DND-41 (cell line): ENCODE results near the gene AACS.

Experiments used
- ATAC-seq: fragments of 200-7000 bp; cut with Tn5 transposase; 3 replicates; pipeline ENCODE4 v1.9.1; 2021; ENCODE audit warnings: low read depth; ENCODE audit not compliant: insufficient read depth
- DNase-seq: peaks from one replicate; pipeline ENCODE4 v3.0.0-alpha.2; 2020
- H2AFZ ChIP-seq: 2 replicates; pipeline ENCODE4 v1.6.0; 2012; ENCODE audit warnings: low read depth, low read length
- H3K27ac ChIP-seq: 2 replicates; pipeline ENCODE4 v1.5.1; 2012; ENCODE audit warnings: low read length, inconsistent platforms
- H3K27me3 ChIP-seq: fragments of 200-600 bp; sonication (generic); 2 replicates; pipeline ENCODE4 v1.6.0; 2012; ENCODE audit warnings: low read length, mild to moderate bottlenecking, inconsistent platforms; ENCODE audit not compliant: insufficient read depth, poor library complexity
- H3K36me3 ChIP-seq: 2 replicates; pipeline ENCODE4 v1.5.1; 2012; ENCODE audit warnings: low read length, inconsistent platforms; ENCODE audit not compliant: insufficient read depth
- H3K4me1 ChIP-seq: 2 replicates; pipeline ENCODE4 v1.5.1; 2012; ENCODE audit warnings: mild to moderate bottlenecking, low read length; ENCODE audit not compliant: insufficient read depth
- H3K4me2 ChIP-seq: 2 replicates; pipeline ENCODE4 v1.6.0; 2012; ENCODE audit warnings: mild to moderate bottlenecking, moderate library complexity, low read length, inconsistent platforms; ENCODE audit not compliant: insufficient read depth
- H3K4me3 ChIP-seq, 2 experiments: fragments of 200-600 bp in 1 of 2; shearing (Covaris generic) in 1 of 2; 2 replicates each; pipeline ENCODE4 v1.5.1; 2012 to 2016; ENCODE audit warnings: inconsistent platforms in 2 of 2, low read length in 2 of 2, mild to moderate bottlenecking in 2 of 2, low read depth in 1 of 2, moderate library complexity in 1 of 2
- H3K79me2 ChIP-seq: 2 replicates; pipeline ENCODE4 v1.6.0; 2012; ENCODE audit warnings: low read length, inconsistent platforms; ENCODE audit not compliant: insufficient read depth
- H3K9ac ChIP-seq: 2 replicates; pipeline ENCODE4 v1.6.0; 2012; ENCODE audit warnings: low read depth, mild to moderate bottlenecking, inconsistent platforms, low read length, moderate library complexity
- H3K9me3 ChIP-seq: 2 replicates; pipeline ENCODE4 v1.5.1; 2012; ENCODE audit warnings: low read length, moderate library complexity, mild to moderate bottlenecking, inconsistent platforms; ENCODE audit not compliant: insufficient read depth, severe bottlenecking
- H4K20me1 ChIP-seq: 2 replicates; pipeline ENCODE4 v1.6.0; 2012; ENCODE audit warnings: low read length; ENCODE audit not compliant: insufficient read depth
- EZH2 ChIP-seq: IDR thresholded peaks from 3 replicates; pipeline ENCODE4 v1.6.1; 2012; ENCODE audit warnings: borderline replicate concordance, low read depth, mild to moderate bottlenecking, moderate library complexity, low read length, inconsistent platforms; ENCODE audit not compliant: severe bottlenecking
- TF ChIP-seq, protein P1 (sequence below): IDR thresholded peaks from 2 replicates; pipeline ENCODE4 v1.5.1; 2012; ENCODE audit warnings: borderline replicate concordance, low read length, moderate library complexity, mild to moderate bottlenecking; ENCODE audit not compliant: poor library complexity, severe bottlenecking; ENCODE audit errors: extremely low read depth

Gene AACS

DNA sequence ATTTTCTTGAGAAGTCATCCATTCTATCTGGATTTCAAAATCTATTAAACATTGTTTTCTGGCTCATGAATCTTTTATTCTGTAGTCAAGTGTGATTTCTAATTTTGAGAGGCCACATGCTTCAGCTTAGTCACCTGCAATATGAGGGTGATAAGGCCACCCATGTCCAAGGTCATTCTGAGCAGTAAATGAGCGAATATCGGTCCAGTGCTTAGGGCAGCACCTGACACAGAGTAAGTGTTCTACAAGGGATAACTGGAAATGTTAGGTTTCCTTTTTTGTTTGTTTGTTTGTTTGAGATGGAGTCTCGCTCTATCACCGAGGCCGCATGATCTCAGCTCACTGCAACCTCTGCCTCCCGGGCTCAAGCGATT, 34.2 kb downstream of the AACS start:
- TF ChIP-seq, protein P1, sequence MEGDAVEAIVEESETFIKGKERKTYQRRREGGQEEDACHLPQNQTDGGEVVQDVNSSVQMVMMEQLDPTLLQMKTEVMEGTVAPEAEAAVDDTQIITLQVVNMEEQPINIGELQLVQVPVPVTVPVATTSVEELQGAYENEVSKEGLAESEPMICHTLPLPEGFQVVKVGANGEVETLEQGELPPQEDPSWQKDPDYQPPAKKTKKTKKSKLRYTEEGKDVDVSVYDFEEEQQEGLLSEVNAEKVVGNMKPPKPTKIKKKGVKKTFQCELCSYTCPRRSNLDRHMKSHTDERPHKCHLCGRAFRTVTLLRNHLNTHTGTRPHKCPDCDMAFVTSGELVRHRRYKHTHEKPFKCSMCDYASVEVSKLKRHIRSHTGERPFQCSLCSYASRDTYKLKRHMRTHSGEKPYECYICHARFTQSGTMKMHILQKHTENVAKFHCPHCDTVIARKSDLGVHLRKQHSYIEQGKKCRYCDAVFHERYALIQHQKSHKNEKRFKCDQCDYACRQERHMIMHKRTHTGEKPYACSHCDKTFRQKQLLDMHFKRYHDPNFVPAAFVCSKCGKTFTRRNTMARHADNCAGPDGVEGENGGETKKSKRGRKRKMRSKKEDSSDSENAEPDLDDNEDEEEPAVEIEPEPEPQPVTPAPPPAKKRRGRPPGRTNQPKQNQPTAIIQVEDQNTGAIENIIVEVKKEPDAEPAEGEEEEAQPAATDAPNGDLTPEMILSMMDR = no peak
- no peak for TF ChIP-seq EZH2
- H3K9me3 ChIP-seq = no peaks in the 10 kb centered on the region
- no peak overlapping the region for H3K9ac ChIP-seq
- no peak overlapping the region for H3K4me3 ChIP-seq
- no peak overlapping the region for H2AFZ ChIP-seq
- no peak overlapping the region for H3K4me2 ChIP-seq
- H4K20me1 ChIP-seq = no peaks in the 10 kb centered on the region
- no peaks in the 10 kb centered on the region for H3K27me3 ChIP-seq
- DNase-seq = no peak
- no peaks in the 10 kb centered on the region for H3K79me2 ChIP-seq
- no peaks in the 10 kb centered on the region for H3K4me1 ChIP-seq
- no peak overlapping the region for H3K27ac ChIP-seq
- no peak for ATAC-seq
- H3K36me3 ChIP-seq = peaks cover 19% of the 10 kb centered on the region

DNA sequence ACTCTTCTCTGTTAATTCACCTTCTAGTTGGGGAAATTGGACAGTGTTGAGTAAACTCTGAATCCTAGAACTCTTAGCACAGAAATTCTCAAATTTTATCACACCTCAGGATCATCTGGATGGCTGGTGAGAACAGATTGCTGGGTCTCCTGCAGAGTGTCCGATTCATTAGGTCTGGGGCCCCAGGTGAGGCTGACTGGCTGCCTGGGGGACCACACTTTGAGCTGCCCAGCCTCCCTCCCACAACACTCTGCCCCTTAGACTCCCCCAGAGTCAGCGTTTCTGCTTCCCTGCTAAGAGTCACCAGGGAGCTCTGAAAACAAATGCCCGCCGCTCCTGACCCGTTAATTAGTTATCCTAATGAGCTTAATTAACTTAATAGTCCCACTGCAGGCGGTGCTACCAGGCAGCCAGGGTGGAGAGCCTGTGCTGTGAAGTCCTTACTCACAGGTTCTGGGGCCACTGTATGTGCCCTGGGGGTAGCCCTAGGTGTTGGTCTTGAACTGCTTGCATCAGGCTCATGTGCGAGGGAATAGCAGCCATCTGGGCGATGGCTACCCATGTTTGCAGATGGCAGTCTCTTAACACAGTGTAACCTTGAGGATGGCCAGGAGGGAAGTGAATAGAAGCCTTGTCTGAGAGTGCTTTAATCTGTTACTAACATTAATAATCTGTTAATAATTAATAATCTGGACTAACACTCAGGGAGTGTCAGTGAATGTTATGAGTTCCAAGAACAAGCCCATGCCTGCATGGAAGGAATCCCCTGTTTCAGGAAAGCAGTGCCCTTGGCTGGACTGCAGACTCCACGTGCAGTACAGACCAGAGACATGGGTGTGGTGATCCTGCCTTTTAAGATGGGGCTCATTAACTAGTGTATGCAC, 35.6 kb downstream of the AACS start:
- ATAC-seq (no peak), DNase-seq (no peak)
- H3K9me3 ChIP-seq = no peaks in the 10 kb centered on the region
- no peak for TF ChIP-seq EZH2
- TF ChIP-seq, protein P1 = no peak
- H3K9ac ChIP-seq = no peak overlapping the region
- no peaks in the 10 kb centered on the region for H3K79me2 ChIP-seq
- no peaks in the 10 kb centered on the region for H4K20me1 ChIP-seq
- no peak overlapping the region for H3K4me3 ChIP-seq
- H3K36me3 ChIP-seq = peaks cover 21% of the 10 kb centered on the region
- H3K27me3 ChIP-seq = no peaks in the 10 kb centered on the region
- no peak overlapping the region for H3K27ac ChIP-seq
- H3K4me1 ChIP-seq = no peaks in the 10 kb centered on the region
- no peak overlapping the region for H3K4me2 ChIP-seq
- H2AFZ ChIP-seq = no peak overlapping the region

DNA sequence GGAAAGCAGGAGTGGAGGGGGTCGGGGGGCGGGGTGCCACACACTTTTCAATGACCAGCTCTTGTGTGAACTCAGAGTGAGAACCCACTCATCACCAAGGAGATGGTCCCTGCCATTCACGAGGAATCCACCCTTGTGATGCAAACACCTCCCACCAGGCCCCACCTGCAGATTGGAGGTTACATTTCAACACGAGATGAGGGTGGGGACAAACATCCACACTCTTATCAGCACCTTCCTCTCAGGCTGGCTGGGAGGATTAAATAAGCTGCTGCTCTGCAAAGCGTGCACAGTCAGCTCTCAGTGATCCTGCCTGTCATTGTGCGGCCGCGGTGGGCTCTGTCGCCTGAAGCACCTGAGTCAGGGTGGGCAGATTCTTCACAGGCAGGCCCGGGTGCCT, 39.7 kb downstream of the AACS start:
- peaks cover 42% of the 10 kb centered on the region for H3K36me3 ChIP-seq
- no peaks in the 10 kb centered on the region for H3K79me2 ChIP-seq
- H2AFZ ChIP-seq = no peak overlapping the region
- H3K9ac ChIP-seq = no peak overlapping the region
- no peaks in the 10 kb centered on the region for H3K4me1 ChIP-seq
- no peaks in the 10 kb centered on the region for H3K27me3 ChIP-seq
- DNase-seq (no peak), ATAC-seq (no peak)
- H3K9me3 ChIP-seq = no peaks in the 10 kb centered on the region
- no peak overlapping the region for H3K27ac ChIP-seq
- no peak overlapping the region for H3K4me2 ChIP-seq
- TF ChIP-seq, protein P1 = no peak
- no peak for TF ChIP-seq EZH2
- no peak overlapping the region for H3K4me3 ChIP-seq
- H4K20me1 ChIP-seq = no peaks in the 10 kb centered on the region
